Bone marrow (tissue), 2 donors: ENCODE measurements around the gene PLEKHG2.

Experiments
- DNase-seq, 2 donors: peaks; one replicate each; lab custom pipeline; 2025; lab: John Stamatoyannopoulos, UW

The PLEKHG2 gene

GRCh38 chr19:39385629-39386411 is 26.6 kb upstream of the PLEKHG2 start:
- no peak for DNase-seq

- DNase-seq, result no peak
Measured at GRCh38 chr19:39386557-39386956, 25.9 kb upstream of the PLEKHG2 start.

DNA sequence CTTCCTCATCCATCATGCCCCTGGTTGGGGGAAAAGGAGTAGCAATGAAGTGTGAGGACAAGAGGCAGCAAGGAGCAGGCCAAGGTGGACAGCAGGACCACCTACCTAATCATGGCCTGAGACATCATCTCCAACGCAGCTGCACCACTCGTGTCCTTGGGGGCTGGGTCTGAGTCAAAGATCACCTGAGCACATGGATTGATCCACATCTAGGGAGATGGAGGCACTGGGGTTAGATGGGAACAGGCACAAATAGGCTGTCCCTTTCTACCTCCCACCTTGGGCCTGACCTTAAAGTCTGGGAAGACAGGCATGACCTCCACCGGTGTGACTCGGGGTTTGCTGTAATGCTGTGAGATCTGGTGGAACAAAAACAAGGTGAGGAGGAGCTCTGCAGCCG is 23.8 kb upstream of the PLEKHG2 start:
- no peak for DNase-seq

DNA sequence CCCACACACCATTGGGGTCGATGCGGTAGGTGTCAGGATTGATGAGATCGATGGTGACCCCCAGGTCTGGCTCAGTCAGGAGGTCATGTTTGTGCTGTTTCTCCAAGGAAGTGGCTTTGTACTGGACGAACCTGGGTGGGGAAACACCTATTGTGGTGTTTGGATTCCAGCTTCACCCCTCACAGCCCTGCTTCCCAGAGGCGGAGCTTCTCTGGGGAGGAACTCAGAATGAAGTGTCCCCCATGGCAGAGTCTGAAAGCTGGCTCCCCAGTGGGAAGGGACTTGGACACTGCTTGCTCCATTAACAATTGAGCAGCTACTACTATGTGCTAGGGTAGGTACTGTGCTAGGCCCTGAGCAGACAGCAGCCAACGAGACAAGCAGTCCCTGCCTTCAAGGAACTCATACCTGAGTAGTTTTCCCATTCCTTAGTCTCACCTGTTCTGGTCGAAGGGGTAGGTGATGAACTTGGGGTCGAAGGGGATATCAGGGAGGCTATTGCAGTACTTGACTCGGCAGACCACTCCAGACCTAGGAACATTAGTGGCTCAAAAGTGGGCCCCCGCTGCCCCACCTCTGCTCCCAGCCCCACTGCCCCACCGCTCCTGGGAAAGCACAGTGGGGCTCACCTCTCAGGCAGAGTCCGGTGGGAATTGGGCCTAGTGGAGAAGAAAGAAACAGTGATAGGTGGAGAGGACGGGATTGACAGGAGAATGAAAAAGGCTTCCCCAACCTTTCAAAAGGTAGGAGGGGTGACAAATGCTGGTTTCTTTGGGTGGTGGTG is 22.6 kb upstream of the PLEKHG2 start:
- no peak for DNase-seq

GRCh38 chr19:39390451-39390750 is 22.1 kb upstream of the PLEKHG2 start:
- DNase-seq, result no peak

DNA sequence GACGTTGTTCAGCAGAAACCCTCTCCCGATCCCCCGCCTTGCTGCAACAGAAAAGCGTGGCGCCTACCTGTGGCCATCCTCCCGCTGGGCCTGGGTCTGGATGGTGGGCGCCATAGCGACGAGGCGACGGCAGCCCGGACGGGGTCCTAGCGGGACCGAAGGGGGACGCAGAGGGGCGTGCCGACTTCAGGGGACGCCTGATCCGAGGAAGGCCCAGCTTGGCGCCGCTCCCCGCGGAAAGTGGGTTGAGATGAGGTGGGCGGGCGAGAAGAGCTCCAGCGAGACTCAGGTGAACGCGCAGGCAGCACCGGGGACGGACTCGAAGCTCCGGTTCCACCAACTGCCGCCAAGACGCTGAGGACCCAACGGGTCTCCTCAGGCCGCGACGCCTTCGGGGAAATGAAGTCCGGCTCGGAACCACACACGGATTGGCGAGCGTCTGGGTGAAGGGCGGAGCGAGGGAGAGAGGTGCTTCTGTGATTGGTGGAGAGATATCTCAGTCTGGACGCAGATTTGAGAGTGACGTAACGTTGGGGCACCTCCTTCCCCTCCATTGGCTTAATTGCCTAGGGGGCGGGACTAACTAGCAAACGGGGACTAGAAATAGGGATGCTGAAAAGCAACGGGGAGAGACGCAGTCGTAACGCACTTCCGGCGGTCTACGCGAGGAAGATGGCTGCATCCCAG is 21.6 kb upstream of the PLEKHG2 start, which contains the start of the genes MED29 and PAF1:
Gene MED29 (plus strand): TSS at position 628 of the 687 bp plus-strand sequence. CDS start 45 bp downstream, at position 673.
Gene PAF1 (minus strand): TSS at position 356 of the 687 bp plus-strand sequence. CDS start 242 bp downstream, at position 114.
- peak in 1 of 2 donors; percentile 100 for DNase-seq

DNA sequence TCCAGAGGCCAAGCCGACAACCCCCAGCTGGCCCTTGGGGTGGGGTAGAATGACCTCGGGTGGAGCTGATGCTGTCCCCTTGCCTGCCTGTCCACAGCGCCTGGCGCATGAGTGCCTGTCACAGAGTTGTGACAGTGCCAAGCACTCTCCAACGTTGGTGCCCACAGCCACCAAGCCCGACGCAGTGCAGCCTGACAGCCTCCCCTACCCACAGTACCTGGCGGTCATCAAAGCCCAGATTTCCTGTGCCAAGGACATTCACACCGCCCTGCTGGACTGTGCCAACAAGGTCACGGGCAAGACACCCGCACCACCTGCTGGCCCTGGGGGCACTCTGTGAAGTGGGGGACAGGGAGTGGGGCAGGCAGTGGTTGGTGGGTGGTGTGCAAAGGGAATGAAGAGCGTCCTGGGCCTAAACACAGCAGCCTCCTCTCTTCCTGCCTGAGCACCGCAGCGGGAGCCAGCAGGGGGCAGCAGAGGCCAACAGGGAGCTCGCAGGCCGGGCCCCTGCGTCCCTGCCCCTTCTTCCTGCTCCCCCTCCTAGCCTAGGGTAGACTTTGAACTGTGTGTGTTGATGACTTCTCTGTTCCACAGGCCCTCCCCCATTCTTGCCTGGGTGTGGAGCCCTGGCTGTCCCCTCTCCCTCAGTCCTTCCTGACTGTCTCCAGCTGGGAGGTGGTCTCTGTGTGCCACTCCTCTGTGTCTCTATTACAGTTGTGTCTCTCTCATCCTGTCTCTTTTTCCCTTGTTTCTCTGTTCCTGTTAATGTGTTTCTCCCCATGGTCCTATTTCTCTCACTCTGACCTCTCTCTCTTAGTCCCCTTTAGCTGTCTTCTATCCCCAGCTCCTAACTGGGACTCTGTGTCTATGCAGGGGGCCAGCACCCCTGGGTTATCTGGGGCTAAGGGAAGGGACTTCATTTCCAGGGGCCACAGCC is 14.8 kb upstream of the PLEKHG2 start:
- DNase-seq, result peak; percentile 83 to 90

- DNase-seq, result peak; percentile 64 to 83
Measured at GRCh38 chr19:39398297-39398864, 14.1 kb upstream of the PLEKHG2 start.

DNA sequence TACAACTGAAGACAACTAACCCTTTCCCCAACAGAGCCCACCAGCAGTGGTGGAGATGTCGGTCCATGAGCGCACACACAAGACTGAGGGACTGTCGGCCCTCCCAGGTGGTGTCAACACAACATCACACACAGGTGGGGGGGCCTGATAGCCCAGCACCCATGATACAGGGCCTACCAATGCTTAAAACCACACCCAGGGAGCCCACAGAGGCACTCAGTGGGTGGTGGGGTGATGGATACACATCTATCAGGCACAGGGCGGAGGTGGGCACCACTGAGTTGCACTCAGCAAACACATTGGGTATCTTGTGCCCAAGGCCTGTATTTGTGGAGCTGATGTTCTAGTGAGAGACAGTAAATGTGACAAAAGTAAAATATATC is 12.8 kb upstream of the PLEKHG2 start:
- no peak for DNase-seq

- no peak for DNase-seq
Measured at GRCh38 chr19:39400061-39400460, 12.4 kb upstream of the PLEKHG2 start.

GRCh38 chr19:39401070-39401548 is 11.4 kb upstream of the PLEKHG2 start:
- no peak for DNase-seq

DNA sequence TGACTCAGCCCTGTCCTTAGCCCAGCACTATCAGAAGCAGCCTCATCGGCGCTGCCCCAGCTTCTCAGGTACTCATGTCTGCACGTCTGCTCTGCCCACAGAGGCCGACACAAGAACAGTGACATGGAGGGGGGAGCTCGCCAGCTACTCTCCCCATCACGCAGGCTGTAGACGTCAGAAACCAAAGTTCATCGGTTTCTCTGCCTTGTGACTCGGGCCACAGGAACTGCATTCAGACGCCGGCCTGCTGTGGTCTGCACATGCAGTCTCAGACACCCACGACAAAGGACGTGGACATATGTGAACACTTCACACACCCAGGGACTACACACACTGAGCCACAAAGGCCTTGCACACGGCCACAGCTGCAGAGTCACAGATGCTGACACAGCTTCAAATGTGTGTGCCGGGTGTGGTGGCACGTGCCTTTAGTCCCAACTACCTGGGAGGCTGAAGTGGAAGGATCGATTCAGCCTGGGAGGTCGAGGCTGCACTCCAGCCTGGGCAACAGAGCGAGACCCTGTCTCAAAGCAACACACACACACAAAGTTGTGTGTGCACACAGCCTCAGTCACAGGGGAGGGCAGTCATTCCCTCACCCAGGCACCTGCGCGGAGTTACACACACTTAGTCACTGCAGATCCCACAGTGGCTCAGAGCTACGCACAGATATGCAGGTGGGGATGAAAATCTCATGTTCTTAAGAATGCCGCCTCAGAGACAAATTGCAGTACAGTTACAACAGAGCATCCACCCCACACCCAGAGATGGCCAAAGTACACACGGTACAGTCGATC is 10.7 kb upstream of the PLEKHG2 start:
- no peak for DNase-seq

DNA sequence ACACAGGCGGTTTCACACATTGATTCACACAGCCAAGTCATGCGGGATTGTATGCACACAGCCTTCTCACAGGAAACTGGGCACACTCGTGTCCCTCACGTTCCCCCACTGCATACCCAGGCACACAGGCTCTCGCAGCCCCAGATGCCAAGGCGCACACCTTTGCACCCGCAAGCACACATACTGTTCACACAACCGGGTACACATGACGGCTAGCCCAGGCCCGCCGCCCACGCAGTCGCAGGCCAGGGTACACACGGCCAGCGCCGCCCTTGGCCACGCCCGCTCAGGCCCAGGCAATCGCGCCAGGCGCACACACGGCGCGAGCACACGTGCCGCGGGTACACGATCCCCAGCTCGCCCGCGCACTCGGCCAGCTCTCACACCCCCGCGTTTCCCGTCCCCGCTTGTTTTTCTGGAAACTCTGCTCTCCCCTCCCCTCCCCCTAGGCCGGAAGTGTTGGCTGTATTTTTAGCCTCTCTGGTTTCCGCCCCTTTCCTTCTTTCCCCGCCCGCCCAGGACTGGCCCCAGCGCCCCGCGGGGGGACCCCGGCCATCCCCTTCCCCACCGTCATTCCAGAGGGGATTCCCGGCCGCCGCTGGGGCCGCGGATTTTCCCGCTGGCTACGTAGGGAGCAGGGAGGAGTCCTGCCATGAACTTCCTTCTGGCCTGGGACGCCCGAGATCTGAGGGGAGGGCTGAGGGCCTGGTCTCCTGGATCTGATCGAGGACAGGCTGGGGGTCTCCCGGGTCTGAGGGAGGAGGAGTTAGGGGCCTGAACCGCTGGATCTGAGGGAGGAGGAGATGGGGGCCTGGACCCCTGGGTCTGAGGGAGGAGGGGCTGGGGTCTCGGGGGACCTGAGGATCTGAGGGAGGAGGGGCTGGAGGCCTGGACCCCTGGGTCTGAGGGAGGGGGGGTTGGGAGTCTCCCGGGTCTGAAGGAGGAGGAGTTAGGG is 9.8 kb upstream of the PLEKHG2 start:
- DNase-seq, result peak; percentile 79 to 95

GRCh38 chr19:39403331-39404312 is 8.8 kb upstream of the PLEKHG2 start:
- peak; percentile 86 to 96 for DNase-seq

DNA sequence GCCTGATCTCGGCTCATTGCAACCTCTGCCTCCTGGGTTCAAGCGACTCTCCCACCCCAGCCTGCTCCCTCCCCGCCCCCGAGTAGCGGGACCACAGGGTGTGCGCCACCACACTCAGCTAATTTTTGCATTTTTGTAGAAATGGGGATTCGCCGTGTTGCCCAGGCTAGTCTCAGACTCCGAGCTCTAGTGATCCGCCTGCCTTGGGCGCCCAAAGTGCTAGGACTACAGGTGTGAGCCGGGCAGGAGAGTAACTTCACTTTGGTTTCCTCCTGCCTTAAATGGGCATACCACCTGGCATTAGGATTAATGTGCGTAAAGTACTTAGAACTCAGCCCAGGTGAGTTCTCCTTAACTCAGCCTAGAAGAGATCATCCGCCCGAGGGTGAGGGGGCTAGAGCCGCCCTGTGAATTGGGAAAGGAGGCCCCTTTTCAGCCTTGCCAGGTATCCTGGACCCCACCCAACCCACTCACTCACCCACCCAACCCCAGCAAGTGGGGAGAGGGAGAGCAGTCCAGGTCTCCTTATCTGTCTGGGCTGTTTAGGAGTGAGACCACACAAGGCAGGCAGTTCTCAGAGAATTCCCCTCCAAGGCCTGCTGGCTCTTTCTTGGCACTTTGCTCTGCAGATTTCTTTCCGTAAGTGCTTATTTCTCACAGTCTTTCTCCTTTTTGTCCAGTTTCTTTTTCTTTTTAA is 7.1 kb upstream of the PLEKHG2 start:
- DNase-seq, result no peak

DNA sequence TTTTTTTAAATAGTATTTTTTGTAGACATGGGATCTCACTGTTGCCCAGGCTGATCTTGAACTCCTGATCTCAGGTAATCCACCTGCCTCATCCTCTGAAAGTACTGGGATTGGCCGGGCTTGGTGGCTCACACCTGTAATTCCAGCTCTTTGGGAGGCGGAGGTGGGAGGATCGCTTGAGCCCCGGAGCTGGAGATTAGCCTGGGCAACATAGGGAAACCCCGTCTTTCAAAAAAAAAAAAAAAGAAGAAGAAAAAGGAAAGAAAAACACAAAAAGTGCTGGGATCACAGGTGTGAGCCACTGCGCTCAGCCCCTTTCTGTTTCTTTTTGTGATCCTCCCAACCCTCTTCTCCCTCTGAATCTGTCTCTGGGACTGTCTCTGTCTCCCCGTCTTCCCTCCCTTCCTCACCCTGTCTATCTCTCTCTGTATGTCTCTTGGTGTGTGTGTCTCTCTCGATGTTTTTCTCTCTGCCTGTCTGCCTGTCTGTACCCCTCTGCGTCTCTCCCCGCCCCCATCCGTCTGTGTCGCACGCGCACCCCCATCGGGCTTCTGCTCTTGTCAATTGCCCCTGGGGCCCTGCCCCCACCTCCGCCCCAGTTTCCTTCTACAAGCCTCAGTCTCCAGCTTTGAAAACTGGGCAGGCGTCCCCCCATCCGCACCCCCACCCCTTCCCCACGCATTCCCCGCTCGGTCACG is 6.4 kb upstream of the PLEKHG2 start:
- DNase-seq, result peak in 1 of 2 donors; percentile 89
